ENCODE measurements around the gene USP14.
"Not testable (repeated sequence)": the region's sequence is repeated elsewhere in the genome, so short reads cannot be mapped to it uniquely, and the experiment has no call there.

The USP14 gene

DNA sequence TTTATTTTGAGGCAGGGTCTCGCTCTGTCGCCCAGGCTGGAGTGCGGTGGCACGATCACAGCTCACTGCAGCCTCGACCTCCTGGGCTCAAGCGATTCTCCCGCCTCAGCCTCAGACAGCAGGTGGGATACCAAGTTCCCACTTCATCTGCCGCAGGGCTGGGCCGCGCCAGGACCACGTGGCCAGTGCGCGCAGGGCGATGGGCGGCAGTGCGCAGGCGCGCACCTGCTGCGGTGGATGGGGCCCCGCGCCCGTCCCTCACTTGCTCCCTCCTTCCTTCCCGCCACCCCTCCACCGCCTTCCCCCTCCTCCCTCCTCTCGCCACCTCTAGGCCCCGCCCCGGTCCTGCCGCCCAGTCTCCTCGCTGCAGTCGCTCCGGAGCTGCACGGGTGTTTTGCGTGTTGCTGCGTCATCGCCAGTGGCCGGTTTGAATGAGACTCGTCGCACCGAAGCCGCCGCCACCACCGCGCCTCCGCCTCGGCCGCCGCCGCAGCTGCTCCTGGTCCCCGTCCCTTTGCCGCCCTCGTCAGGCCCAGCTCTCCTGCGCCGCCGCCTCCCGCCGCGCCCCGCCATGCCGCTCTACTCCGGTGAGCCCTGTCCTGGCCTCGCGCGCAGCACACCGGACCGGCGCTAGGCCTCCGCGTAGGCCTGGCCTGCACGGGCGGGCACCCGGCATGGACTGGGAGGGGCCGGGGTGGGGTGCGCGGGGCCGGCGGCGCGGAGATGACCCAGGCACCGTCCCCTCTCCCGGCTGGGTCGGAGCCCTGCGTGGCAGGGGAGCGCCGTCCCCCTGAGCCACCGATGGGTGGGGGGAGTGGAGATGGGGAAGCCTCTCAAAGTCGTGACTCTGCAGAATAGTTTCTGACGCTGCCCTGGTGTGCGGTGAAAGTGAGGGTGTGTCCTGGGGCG, at the start of gene USP14:
USP14 (plus strand) TSS at position 430 of the 909 bp plus-strand sequence; CDS start at position 572, 142 bp downstream.
- peak; percentile 94 for DNase-seq

DNA sequence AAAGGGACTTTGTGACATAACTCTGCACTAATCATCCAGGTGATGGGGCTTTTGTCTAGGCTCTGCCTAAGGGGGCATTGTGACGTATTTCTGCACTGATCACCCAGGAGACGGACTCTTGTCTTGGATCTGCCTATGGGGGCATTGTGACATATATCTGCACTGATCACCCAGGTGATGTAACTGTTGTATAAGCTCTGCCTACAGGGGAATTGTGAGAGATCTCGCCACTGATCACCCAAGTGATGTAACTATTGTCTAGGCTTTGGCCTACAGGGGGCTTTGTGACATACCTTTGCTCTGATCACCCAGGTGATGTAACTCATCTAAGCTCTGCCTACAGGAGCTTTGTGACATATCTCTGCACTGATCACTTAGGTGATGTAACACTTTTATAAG, 49.7 kb upstream of the USP14 start:
- DNase-seq, result not testable (repeated sequence)

DNA sequence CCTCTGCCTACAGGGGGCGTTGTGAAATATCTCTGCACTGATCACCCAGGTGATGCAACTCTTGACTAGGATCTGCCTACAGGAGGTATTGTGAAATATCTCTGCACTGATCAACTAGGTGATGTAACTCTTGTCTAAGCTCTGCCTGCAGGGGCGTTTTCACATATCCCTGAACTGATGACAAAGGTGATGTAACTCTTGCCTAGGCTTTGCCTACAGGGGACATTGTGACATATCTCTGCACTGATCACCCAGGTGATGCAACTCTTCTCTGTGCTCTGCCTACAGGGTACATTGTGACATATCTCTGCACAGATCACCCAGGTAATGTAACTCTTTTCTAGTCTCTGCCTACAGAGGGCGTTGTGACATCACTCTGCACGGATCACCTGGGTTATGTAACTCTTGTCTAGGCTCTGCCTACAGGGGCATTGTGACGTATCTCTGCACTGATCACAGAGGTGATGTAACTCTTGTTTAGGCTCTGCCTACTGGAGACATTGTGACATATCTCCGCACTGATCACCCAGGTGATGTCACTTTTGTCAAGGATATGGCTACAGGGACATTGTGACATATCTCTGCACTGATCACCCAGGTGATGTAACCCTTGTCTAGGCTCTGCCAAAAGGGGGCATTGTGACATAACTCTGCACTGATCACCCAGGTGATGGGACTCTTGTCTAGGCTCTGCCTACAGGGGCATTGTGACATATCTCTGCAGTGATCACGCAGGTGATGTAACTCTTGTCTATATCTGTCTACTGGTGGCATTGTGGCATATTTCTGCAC, 49.0 kb upstream of the USP14 start:
- DNase-seq, result not testable (repeated sequence)

- not testable (repeated sequence) for DNase-seq
These were observed 48.5 kb upstream of the USP14 start for GRCh38 chr18:109922-110261.

DNA sequence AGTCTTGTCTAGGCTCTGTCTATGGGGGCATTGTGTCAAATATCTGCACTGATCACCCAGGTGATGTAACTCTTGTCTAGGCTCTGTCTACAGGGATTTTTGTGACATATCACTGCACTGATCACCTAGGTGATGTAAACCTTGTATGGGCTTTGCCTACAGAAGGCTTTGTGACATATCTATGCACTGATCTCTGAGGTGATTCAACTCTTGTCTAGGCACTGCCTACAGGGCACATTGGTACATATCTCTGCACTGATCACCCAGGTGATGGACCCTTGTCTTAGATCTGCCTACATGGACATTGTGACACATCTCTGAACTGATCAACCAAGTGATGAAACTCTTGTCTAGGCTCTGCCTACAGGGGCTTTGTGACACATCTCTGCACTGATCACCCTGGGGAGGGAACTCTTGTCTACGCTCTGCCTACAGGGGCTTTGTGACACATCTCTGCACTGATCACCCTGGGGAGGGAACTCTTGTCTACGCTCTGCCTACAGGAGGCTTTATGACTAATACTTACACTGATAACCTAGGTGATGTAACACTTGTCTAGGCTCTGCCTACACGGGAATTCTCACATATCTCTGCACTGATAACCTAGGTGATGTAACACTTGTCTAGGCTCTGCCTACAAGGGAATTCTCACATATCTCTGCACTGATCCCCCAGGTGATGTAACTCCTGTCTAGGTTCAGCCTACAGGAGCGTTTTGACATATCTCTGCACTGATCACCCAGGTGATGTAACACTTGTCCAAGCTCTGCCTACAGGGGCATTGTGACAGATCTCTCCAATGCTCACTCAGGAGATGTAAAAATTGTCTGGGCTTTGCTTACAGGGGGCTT, 47.8 kb upstream of the USP14 start:
- not testable (repeated sequence) for DNase-seq

GRCh38 chr18:111306-112014, 46.9 kb upstream of the USP14 start:
- DNase-seq, result peak; percentile 67

- DNase-seq, result not testable (repeated sequence)
These were observed 46.2 kb upstream of the USP14 start for GRCh38 chr18:112015-112733.

GRCh38 chr18:120539-121260, 37.7 kb upstream of the USP14 start:
- not testable (repeated sequence) for DNase-seq

DNA sequence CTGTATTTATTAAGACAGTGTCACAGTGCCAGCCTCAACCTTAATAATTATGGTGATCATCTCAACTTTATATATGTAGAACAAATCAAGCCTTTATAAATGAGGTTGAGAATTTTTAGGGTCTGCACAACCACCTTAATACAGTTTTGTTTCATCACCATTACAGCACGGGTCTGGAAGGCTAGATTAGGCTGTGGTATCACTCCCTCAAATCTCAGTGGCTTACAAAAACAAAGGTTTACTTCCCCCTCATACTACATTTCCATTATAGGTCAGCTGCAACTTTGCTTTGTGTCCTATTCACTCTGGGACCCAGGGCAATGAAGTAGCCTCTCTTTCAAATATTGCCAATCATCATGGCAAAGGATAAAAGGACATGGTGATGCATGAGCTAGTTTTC, 23.3 kb upstream of the USP14 start:
- no peak for DNase-seq

- DNase-seq, result peak; percentile 36
These were observed 21.9 kb upstream of the USP14 start for GRCh38 chr18:136433-136832.

- DNase-seq, result no peak
These were observed 21.0 kb upstream of the USP14 start for GRCh38 chr18:137327-137726.

DNA sequence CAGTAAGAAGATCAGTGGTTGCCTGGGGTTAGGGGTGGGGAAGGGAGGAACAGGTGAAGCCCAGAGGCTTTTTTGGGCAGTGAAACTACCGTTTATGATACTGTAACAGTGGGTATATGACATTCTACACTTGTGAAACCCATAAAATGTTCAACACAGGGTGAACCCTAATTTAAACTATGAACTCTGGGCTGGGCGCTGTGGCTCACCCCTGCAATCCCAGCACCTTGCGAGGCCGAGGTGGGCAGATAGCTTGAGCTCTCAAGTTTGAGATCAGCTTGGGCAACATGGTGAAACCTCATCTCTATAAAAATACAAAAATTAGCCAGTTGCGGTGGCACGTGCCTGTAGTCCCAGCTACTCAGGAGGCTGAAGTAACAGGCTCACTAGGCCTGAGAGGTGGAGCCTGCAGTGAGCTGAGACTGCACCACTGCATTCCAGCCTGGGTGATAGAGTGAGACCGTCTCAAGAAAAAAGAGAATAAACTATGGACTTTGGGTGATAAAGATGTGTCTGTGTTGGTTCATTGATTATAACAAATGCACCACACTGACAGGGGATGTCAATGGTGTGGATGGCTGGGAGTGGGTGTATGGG, 17.6 kb upstream of the USP14 start:
- no peak for DNase-seq

DNA sequence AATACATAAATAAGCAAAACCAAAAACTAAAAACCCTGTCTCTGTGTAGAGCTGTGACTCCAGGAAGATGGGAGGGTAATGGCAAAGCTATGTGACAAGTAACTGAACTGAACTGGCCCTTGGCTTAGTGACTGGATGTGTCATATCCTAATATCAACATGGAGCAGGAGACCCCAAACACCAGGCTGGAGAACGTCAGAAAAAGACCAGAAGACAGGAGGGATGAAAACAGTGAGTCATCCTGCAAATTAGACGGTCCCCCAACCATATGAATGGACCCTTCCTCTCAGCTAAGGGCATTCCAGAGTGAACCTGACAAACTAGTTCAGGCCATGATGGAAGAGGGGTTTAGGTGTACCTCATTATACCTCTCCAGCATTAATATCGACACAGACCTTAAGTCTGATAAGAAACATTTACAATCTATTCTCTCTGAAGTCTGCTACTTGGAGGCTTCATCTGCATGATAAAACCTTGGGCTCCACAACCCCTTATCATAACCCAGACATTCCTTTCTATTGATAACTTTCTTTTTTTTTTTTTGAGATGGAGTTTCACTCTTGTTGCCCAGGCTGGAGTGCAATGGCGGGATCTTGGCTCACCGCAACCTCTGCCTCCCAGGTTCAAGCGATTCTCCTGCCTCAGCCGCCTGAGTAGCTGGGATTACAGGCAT, 15.6 kb upstream of the USP14 start:
- DNase-seq, result not testable (repeated sequence)

- DNase-seq, result no peak
These were observed 9.5 kb upstream of the USP14 start for GRCh38 chr18:148841-149240.

- no peak for DNase-seq
These were observed 4.2 kb upstream of the USP14 start for GRCh38 chr18:154151-154550.

GRCh38 chr18:155688-156087, 2.7 kb upstream of the USP14 start:
- no peak for DNase-seq

- no peak for DNase-seq
These were observed 1.7 kb upstream of the USP14 start for GRCh38 chr18:156514-157230.

DNA sequence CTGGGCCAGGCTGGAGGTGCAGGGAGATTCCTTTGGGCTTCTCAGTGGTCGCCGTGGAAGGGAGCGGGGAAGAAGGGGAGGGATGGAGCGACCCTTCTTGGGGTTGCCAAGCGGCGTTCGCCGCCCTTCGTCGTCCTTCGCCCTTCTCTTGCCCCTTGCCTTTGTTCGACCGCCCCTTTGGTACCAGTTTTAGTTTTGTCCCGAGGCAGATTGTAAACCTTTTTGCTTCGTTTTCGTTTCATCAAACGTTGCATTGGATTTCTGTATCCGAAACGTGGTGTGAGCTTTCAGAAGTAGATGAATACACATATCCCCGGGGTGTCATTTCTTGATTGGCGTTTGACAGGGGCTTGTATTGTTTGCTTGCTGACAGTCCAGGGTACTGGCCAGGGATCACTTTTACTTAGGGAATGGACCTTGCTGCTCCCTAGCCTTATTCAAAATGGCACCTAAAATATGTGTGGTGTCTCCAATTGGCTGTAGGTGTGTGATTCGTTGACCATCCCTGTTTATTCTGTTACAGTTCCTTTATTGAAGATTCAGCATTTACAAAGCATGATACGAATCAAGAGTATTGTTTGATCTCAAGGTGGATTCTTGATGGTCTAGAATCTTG, 788 bp downstream of the USP14 start:
- DNase-seq, result no peak

DNA sequence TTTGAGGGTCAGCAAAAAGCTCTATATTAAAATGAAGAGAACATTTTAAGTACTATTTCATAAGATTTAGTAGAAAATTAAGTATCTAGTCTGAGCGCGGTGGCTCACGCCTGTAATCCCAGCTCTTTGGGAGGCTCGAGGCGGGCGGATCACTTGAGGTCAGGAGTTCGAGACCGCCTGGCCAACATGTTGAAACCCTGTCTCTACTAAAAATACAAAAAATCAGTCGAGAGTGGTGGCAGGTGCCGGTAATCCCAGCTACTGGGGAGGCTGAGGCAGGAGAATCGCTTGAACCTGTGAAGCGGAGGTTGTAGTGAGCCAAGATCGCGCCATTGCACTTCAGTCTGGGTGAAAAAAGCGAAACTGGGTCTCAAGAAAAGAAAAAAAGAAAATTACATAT, 1.6 kb downstream of the USP14 start:
- DNase-seq, result no peak

Data from activated effector memory CD4-positive, alpha-beta T cell treated with Interleukin-2 at 50 U/mL for 16 hours (primary cell).